Vagina (tissue), 2 donors: ENCODE data around the gene TPD52L2. TPM values are rescaled to one million over a fixed set of nuclear protein-coding genes. Genes with fewer than 3 reads are reported as not detected.

Source experiments
- DNase-seq, 2 donors: peaks; one replicate each; pipeline ENCODE4 v3.0.0-alpha.2; 2017; ENCODE audit errors: extremely low spot score in 2 of 2
- H3K27ac ChIP-seq: fragments of 200-600 bp; sonication (generic); one replicate; pipeline ENCODE4 v1.5.1; 2019
- H3K27me3 ChIP-seq: fragments of 200-600 bp; sonication (generic); one replicate; pipeline ENCODE4 v1.5.1; 2019
- H3K36me3 ChIP-seq, 2 donors: fragments of 200-600 bp; sonication (generic); one replicate each; pipeline ENCODE4 v1.5.1; 2017 to 2019
- H3K4me1 ChIP-seq: fragments of 200-600 bp; sonication (generic); one replicate; pipeline ENCODE4 v1.5.1; 2019
- H3K4me3 ChIP-seq, 2 donors: fragments of 200-600 bp; sonication (generic); 1 replicate in 1 of 2; 2 replicates in 1 of 2; pipeline ENCODE4 v1.5.1; 2016 to 2019
- H3K9me3 ChIP-seq: fragments of 200-600 bp; sonication (generic); one replicate; pipeline ENCODE4 v1.5.1; 2019
- CTCF ChIP-seq, 3 experiments: fragments of 450-650 bp in 2 of 3; fragments of 200-600 bp in 1 of 3; sonication (generic) in 1 of 3; IDR thresholded peaks; one replicate each; pipeline ENCODE4 v1.5.1; 2017 to 2019; ENCODE audit warnings: antibody characterized with exemption in 3 of 3, mild to moderate bottlenecking in 2 of 3, moderate library complexity in 2 of 3
- POLR2A ChIP-seq, 2 donors: fragments of 450-650 bp; IDR thresholded peaks; one replicate each; pipeline ENCODE4 v1.6.1; 2017; ENCODE audit warnings: antibody characterized with exemption in 2 of 2, mild to moderate bottlenecking in 2 of 2, moderate library complexity in 2 of 2
- POLR2AphosphoS5 ChIP-seq, 2 donors: sonication (generic); formaldehyde crosslinking; IDR thresholded peaks; one replicate each; pipeline ENCODE4 v1.9.0; 2017; ENCODE audit warnings: antibody characterized with exemption in 2 of 2, mild to moderate bottlenecking in 2 of 2, low read depth in 1 of 2; ENCODE audit not compliant: insufficient read depth in 1 of 2
- intact Hi-C: fragments of 100-400 bp; cut with DNase I; formaldehyde crosslinking; loops from one replicate; pipeline ENCODE4 v1.15.1; 2023
- total RNA-seq: library from RNA; depleted of rRNA; stranded (reverse); fragments of >200 nt; gene quantifications from one replicate; pipeline ENCODE4 v1.2.3, GENCODE V29; 2016

The TPD52L2 gene
- total RNA-seq, 1 donor from 2014 or later: 90.1 TPM

GRCh38 chr20:63892402-63892801 lies 27.3 kb downstream of the TPD52L2 start:
- no peak overlapping the region for H3K4me3 ChIP-seq
- H3K27ac ChIP-seq: no peak overlapping the region
- intact Hi-C loops: no loop called here
- peaks cover 42% of the 10 kb centered on the region for H3K4me1 ChIP-seq
- H3K36me3 ChIP-seq: peaks cover 0 to 14% of the 10 kb centered on the region in 2 donors
- no peak for DNase-seq
- no peaks in the 10 kb centered on the region for H3K9me3 ChIP-seq
- TF ChIP-seq POLR2A (IDR thresholded peaks at IDR 0.05): no peak
- no peak for TF ChIP-seq POLR2AphosphoS5 (IDR thresholded peaks at IDR 0.05; ENCODE audit: insufficient read depth in 1 of 2, low read depth in 1 of 2)
- no peak for TF ChIP-seq CTCF (IDR thresholded peaks at IDR 0.05)
- no peaks in the 10 kb centered on the region for H3K27me3 ChIP-seq

- H3K36me3 ChIP-seq: peaks cover 0 to 8% of the 10 kb centered on the region in 2 donors
- no peak for DNase-seq
- TF ChIP-seq POLR2A (IDR thresholded peaks at IDR 0.05) (no peak), POLR2AphosphoS5 (IDR thresholded peaks at IDR 0.05; ENCODE audit: insufficient read depth in 1 of 2, low read depth in 1 of 2) (no peak), CTCF (IDR thresholded peaks at IDR 0.05) (no peak)
- intact Hi-C loops: no loop called here
- peak overlapping the region; percentile 61 for H3K27ac ChIP-seq
- H3K4me3 ChIP-seq: peak overlapping the region; percentile 57 to 66
- no peaks in the 10 kb centered on the region for H3K9me3 ChIP-seq
- H3K27me3 ChIP-seq: no peaks in the 10 kb centered on the region
- peaks cover 46% of the 10 kb centered on the region for H3K4me1 ChIP-seq
These were observed 28.9 kb downstream of the TPD52L2 start for GRCh38 chr20:63893999-63894357.

- Histone ChIP-seq H3K27me3 (no peaks in the 10 kb centered on the region), H3K4me1 (peaks cover 46% of the 10 kb centered on the region), H3K27ac (peak within 1 kb of the TSS; percentile 61), H3K9me3 (no peaks in the 10 kb centered on the region), H3K36me3 (peaks cover 0 to 8% of the 10 kb centered on the region in 2 donors), H3K4me3 (peak within 1 kb of the TSS; percentile 57 to 66)
- DNase-seq: peak in 1 of 2 donors; percentile 91
- intact Hi-C loops: no loop called here
- TF ChIP-seq CTCF (IDR thresholded peaks at IDR 0.05) (no peak), POLR2A (IDR thresholded peaks at IDR 0.05) (peak in 1 of 2 donors; percentile 49), POLR2AphosphoS5 (IDR thresholded peaks at IDR 0.05; ENCODE audit: insufficient read depth in 1 of 2, low read depth in 1 of 2) (peak; percentile 63 to 81)
These were observed 29.5 kb downstream of the TPD52L2 start, which contains the start of gene DNAJC5 for GRCh38 chr20:63894358-63895201. TSS of gene DNAJC5 (plus strand) at chr20:63895126. CDS start at chr20:63928346, 33,220 bp downstream.

- peaks cover 0 to 8% of the 10 kb centered on the region in 2 donors for H3K36me3 ChIP-seq
- peak overlapping the region; percentile 61 for H3K27ac ChIP-seq
- no peaks in the 10 kb centered on the region for H3K27me3 ChIP-seq
- peak overlapping the region; percentile 57 to 66 for H3K4me3 ChIP-seq
- H3K4me1 ChIP-seq: peaks cover 38% of the 10 kb centered on the region
- TF ChIP-seq POLR2AphosphoS5 (IDR thresholded peaks at IDR 0.05; ENCODE audit: insufficient read depth in 1 of 2, low read depth in 1 of 2) (no peak), CTCF (IDR thresholded peaks at IDR 0.05) (no peak), POLR2A (IDR thresholded peaks at IDR 0.05) (no peak)
- no peak for DNase-seq
- H3K9me3 ChIP-seq: no peaks in the 10 kb centered on the region
- intact Hi-C loops: no loop called here
These were observed 30.3 kb downstream of the TPD52L2 start for GRCh38 chr20:63895202-63895951.
